Loucy (cell line): ENCODE measurements around the gene CIB2.

ENCODE experiments used
- H2AFZ ChIP-seq: fragments of 200-600 bp; sonication (generic); 2 replicates; pipeline ENCODE4 v1.6.0; 2016; ENCODE audit warnings: antibody characterized with exemption, mild to moderate bottlenecking, low read length, moderate library complexity
- H3F3A ChIP-seq: fragments of 200-600 bp; 2 replicates; pipeline ENCODE4 v1.6.0; 2016; ENCODE audit warnings: antibody characterized with exemption, low read depth, mild to moderate bottlenecking
- H3K27me3 ChIP-seq: fragments of 200-600 bp; sonication (generic); 2 replicates; pipeline ENCODE4 v1.6.1; 2014; ENCODE audit warnings: low read length, mild to moderate bottlenecking; ENCODE audit not compliant: insufficient read depth, poor library complexity, severe bottlenecking
- H3K36me3 ChIP-seq: fragments of 200-600 bp; sonication (generic); 2 replicates; pipeline ENCODE4 v1.6.1; 2016; ENCODE audit warnings: low read length; ENCODE audit not compliant: insufficient read depth
- H3K4me1 ChIP-seq: fragments of 200-600 bp; sonication (generic); 2 replicates; pipeline ENCODE4 v1.5.1; 2014; ENCODE audit warnings: low read length, mild to moderate bottlenecking; ENCODE audit not compliant: insufficient read depth, poor library complexity, severe bottlenecking
- H3K4me2 ChIP-seq: fragments of 200-600 bp; sonication (generic); 2 replicates; pipeline ENCODE4 v1.6.0; 2014; ENCODE audit warnings: antibody characterized with exemption, low read length, low read depth, mild to moderate bottlenecking; ENCODE audit not compliant: poor library complexity, severe bottlenecking
- H3K4me3 ChIP-seq: fragments of 200-600 bp; sonication (generic); 2 replicates; pipeline ENCODE4 v1.5.1; 2014; ENCODE audit warnings: low read length, mild to moderate bottlenecking, mixed read lengths; ENCODE audit not compliant: poor library complexity, severe bottlenecking
- H3K79me2 ChIP-seq: fragments of 200-600 bp; sonication (generic); 2 replicates; pipeline ENCODE4 v1.6.1; 2014; ENCODE audit warnings: low read length; ENCODE audit not compliant: insufficient read depth
- H3K9ac ChIP-seq: fragments of 200-600 bp; sonication (generic); 2 replicates; pipeline ENCODE4 v1.6.0; 2014; ENCODE audit warnings: mild to moderate bottlenecking, low read depth, low read length, moderate library complexity; ENCODE audit not compliant: poor library complexity, severe bottlenecking
- H3K9me2 ChIP-seq: fragments of 200-600 bp; sonication (generic); replicated peaks from 2 replicates; pipeline ENCODE4 v1.6.1; 2016; ENCODE audit warnings: low read depth, low read length, mixed read lengths
- H3K9me3 ChIP-seq: fragments of 200-600 bp; sonication (generic); 2 replicates; pipeline ENCODE4 v1.6.1; 2014; ENCODE audit warnings: mild to moderate bottlenecking, antibody characterized with exemption, low read length, low read depth; ENCODE audit not compliant: insufficient read depth
- H4K20me1 ChIP-seq: fragments of 200-600 bp; sonication (generic); 2 replicates; pipeline ENCODE4 v1.6.0; 2014; ENCODE audit warnings: antibody characterized with exemption, low read length, mild to moderate bottlenecking; ENCODE audit not compliant: insufficient read depth, poor library complexity, severe bottlenecking
- CTCF ChIP-seq: fragments of 200-600 bp; sonication (generic); conservative IDR thresholded peaks from 2 replicates; pipeline ENCODE4 v1.5.1; 2014; ENCODE audit warnings: mild to moderate bottlenecking, antibody characterized with exemption, low read length
- EZH2phosphoT487 ChIP-seq: fragments of 200-600 bp; IDR thresholded peaks from 2 replicates; pipeline ENCODE4 v1.6.1; 2018; ENCODE audit warnings: antibody characterized with exemption, mild to moderate bottlenecking, moderate library complexity, borderline replicate concordance

The CIB2 gene

GRCh38 chr15:78059110-78059839 is 72.0 kb downstream of the CIB2 start:
- H3K27me3 ChIP-seq = no peaks in the 10 kb centered on the region
- peak overlapping the region; percentile 38 for H3K9ac ChIP-seq
- H3K4me1 ChIP-seq = peaks cover 81% of the 10 kb centered on the region
- peaks cover 98% of the 10 kb centered on the region for H3K79me2 ChIP-seq
- H3K4me3 ChIP-seq = no peak overlapping the region
- H3K36me3 ChIP-seq = no peaks in the 10 kb centered on the region
- H3F3A ChIP-seq = no peaks in the 10 kb centered on the region; the same call in 1 of the 2 replicates
- peak overlapping the region; percentile 20 for H3K4me2 ChIP-seq
- H3K9me3 ChIP-seq = no peaks in the 10 kb centered on the region
- peaks cover 36% of the 10 kb centered on the region for H4K20me1 ChIP-seq
- H2AFZ ChIP-seq = no peak overlapping the region
- H3K9me2 ChIP-seq = no peaks in the 10 kb centered on the region
- TF ChIP-seq EZH2phosphoT487 = no peak
- no peak for TF ChIP-seq CTCF

- Histone ChIP-seq H3K4me2 (peak overlapping the region; percentile 20), H3F3A (no peaks in the 10 kb centered on the region; the same call in 1 of the 2 replicates), H3K79me2 (peaks cover 98% of the 10 kb centered on the region), H3K9me2 (no peaks in the 10 kb centered on the region), H3K9ac (peak overlapping the region; percentile 57), H3K4me1 (peaks cover 81% of the 10 kb centered on the region), H3K36me3 (peaks cover 8% of the 10 kb centered on the region; the same call in 1 of the 2 replicates), H3K27me3 (no peaks in the 10 kb centered on the region), H3K4me3 (no peak overlapping the region), H3K9me3 (no peaks in the 10 kb centered on the region), H2AFZ (no peak overlapping the region), H4K20me1 (peaks cover 31% of the 10 kb centered on the region)
- no peak for TF ChIP-seq EZH2phosphoT487
- no peak for TF ChIP-seq CTCF
Observed at GRCh38 chr15:78058401-78058935, 72.8 kb downstream of the CIB2 start.

- peaks cover 98% of the 10 kb centered on the region for H3K79me2 ChIP-seq
- H3K4me1 ChIP-seq = peaks cover 81% of the 10 kb centered on the region
- no peak overlapping the region for H3K4me2 ChIP-seq
- peaks cover 14% of the 10 kb centered on the region; the same call in 1 of the 2 replicates for H3K36me3 ChIP-seq
- peaks cover 24% of the 10 kb centered on the region for H4K20me1 ChIP-seq
- H3K27me3 ChIP-seq = no peaks in the 10 kb centered on the region
- no peaks in the 10 kb centered on the region for H3K9me2 ChIP-seq
- H3F3A ChIP-seq = no peaks in the 10 kb centered on the region; the same call in 1 of the 2 replicates
- TF ChIP-seq EZH2phosphoT487 (no peak), CTCF (no peak)
- H3K9me3 ChIP-seq = no peaks in the 10 kb centered on the region
- no peak overlapping the region for H2AFZ ChIP-seq
- H3K9ac ChIP-seq = peak overlapping the region; percentile 57
- no peak overlapping the region for H3K4me3 ChIP-seq
Observed at GRCh38 chr15:78057803-78058202, 73.4 kb downstream of the CIB2 start.
